ENCODE results near the gene KCNH4. TPM values are rescaled to one million over a fixed set of nuclear protein-coding genes. Genes with fewer than 3 reads are reported as not detected.

The KCNH4 gene
- total and polyA plus RNA-seq, 2 of the 13 experiments (the other 11 are each of a cell fraction or from before 2014, with no cell fraction given), result 0.01 to 0.09 TPM

DNA sequence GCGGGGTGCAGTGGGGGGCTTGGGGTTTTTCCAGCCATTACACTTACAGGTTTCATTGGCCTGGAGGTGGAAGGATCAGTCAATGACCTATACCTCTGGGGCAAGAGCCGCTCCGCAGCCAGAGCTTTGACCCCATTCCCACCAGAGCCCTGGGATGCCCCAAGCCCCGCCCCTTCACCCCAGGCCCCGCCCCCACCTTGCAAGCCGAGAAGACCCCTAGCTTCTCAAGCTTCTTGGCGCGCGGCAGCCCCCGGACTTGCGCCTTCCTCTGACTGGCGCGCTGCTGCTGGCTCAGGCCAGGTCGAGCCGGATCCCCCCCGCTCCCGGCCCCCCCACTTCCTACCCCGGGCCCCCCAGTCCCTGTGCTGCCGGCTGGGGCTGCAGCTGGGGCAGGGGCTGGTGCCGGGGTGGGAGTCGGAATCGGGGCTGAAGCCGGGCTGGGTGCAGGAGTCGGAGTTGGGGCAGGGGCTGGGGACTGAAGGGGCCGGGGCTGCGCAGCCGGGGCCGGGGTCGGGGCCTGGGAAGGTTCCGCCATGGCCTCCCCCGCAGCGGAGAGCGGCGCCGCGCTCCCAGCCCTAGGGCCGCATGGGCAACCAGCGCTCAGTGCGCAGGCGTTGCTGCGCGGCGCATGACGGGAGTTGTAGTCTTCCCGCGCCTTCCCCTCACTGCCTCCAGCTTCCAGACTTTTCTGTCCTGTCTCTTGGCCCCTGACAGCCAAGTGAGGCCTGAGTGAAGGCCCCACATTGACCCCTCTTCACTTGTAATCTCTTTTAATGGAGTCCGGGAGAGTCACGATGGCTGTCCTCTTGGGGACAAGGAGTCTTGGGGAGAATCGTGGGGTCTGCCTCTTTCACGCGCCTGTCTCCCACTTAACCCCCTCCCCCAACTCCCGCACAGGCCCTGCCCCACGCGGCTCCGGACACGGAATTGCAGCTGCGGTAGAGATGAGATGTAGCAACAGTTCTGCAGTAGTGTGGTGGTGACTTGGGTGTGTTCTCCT lies 59.9 kb downstream of the KCNH4 start, which contains the start of gene KAT2A (continued):
- TF ChIP-seq, protein P1, sequence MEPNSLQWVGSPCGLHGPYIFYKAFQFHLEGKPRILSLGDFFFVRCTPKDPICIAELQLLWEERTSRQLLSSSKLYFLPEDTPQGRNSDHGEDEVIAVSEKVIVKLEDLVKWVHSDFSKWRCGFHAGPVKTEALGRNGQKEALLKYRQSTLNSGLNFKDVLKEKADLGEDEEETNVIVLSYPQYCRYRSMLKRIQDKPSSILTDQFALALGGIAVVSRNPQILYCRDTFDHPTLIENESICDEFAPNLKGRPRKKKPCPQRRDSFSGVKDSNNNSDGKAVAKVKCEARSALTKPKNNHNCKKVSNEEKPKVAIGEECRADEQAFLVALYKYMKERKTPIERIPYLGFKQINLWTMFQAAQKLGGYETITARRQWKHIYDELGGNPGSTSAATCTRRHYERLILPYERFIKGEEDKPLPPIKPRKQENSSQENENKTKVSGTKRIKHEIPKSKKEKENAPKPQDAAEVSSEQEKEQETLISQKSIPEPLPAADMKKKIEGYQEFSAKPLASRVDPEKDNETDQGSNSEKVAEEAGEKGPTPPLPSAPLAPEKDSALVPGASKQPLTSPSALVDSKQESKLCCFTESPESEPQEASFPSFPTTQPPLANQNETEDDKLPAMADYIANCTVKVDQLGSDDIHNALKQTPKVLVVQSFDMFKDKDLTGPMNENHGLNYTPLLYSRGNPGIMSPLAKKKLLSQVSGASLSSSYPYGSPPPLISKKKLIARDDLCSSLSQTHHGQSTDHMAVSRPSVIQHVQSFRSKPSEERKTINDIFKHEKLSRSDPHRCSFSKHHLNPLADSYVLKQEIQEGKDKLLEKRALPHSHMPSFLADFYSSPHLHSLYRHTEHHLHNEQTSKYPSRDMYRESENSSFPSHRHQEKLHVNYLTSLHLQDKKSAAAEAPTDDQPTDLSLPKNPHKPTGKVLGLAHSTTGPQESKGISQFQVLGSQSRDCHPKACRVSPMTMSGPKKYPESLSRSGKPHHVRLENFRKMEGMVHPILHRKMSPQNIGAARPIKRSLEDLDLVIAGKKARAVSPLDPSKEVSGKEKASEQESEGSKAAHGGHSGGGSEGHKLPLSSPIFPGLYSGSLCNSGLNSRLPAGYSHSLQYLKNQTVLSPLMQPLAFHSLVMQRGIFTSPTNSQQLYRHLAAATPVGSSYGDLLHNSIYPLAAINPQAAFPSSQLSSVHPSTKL (CRISPR knock-in tag; IDR thresholded peaks at IDR 0.05), result peak; percentile 18; the same call in 1 of the 2 replicates
- TF ChIP-seq ZC3H13 (CRISPR knock-in tag; IDR thresholded peaks at IDR 0.05) (peak; percentile 85; the same call in 1 of the 2 replicates), RNF219 (CRISPR knock-in tag; IDR thresholded peaks at IDR 0.05) (no peak), FOXP1 (IDR thresholded peaks at IDR 0.05) (no peak), FOXP1 (CRISPR knock-in tag; IDR thresholded peaks at IDR 0.05) (no peak), DMAP1 (CRISPR knock-in tag; IDR thresholded peaks at IDR 0.05) (peak; percentile 81; the same call in 1 of the 2 replicates), HMG20B (CRISPR knock-in tag; conservative IDR thresholded peaks at IDR 0.05) (no peak), AGO1 (IDR thresholded peaks at IDR 0.05; ENCODE audit: low read depth, low read length, poor library complexity, severe bottlenecking) (peak; percentile 8), CBFB (CRISPR knock-in tag; IDR thresholded peaks at IDR 0.05) (peak; percentile 49; the same call in 1 of the 2 replicates), ZFYVE20 (CRISPR knock-in tag; IDR thresholded peaks at IDR 0.05; ENCODE audit: borderline replicate concordance, low read depth) (no peak), ZBTB49 (CRISPR knock-in tag; IDR thresholded peaks at IDR 0.05; ENCODE audit: borderline replicate concordance) (peak; percentile 60; the same call in 1 of the 2 replicates), SUZ12 (IDR thresholded peaks at IDR 0.05; ENCODE audit: low read depth, low read length) (peak; percentile 88), ZNF615 (CRISPR knock-in tag; IDR thresholded peaks at IDR 0.05; ENCODE audit: borderline replicate concordance) (no peak), STAG1 (CRISPR knock-in tag; IDR thresholded peaks at IDR 0.05) (no peak), HMG20A (CRISPR knock-in tag; IDR thresholded peaks at IDR 0.05; ENCODE audit: borderline replicate concordance) (0 out of 2 replicates have a peak, but pooled peaks have one; percentile 8), POLR2AphosphoS5 (IDR thresholded peaks at IDR 0.05; ENCODE audit: low read depth, low read length) (peak; percentile 88)
- TF ChIP-seq, protein P2, sequence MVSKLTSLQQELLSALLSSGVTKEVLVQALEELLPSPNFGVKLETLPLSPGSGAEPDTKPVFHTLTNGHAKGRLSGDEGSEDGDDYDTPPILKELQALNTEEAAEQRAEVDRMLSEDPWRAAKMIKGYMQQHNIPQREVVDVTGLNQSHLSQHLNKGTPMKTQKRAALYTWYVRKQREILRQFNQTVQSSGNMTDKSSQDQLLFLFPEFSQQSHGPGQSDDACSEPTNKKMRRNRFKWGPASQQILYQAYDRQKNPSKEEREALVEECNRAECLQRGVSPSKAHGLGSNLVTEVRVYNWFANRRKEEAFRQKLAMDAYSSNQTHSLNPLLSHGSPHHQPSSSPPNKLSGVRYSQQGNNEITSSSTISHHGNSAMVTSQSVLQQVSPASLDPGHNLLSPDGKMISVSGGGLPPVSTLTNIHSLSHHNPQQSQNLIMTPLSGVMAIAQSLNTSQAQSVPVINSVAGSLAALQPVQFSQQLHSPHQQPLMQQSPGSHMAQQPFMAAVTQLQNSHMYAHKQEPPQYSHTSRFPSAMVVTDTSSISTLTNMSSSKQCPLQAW (CRISPR knock-in tag; IDR thresholded peaks at IDR 0.05), result peak; percentile 79

Data from HepG2 (cell line).